Endothelial cell of umbilical vein (primary cell): ENCODE results near the gene NOD1. TPM values are rescaled to one million over a fixed set of nuclear protein-coding genes. Genes with fewer than 3 reads are reported as not detected.

Experiments used
- BruUV-seq: library from RNA; stranded (reverse); fragments of 400-500 nt; replicated peaks from 2 replicates; lab custom pipeline; 2021; lab: Mats Ljungman, UMichigan
- CTCF ChIA-PET: fragments of 300-600, 350-600 bp; sonication (Branson Sonifier 250); formaldehyde crosslinking; loops from one replicate; lab custom pipeline; 2021; ENCODE audit warnings: antibody characterized with exemption, inconsistent platforms; lab: Charles Lee
- POLR2A ChIA-PET: fragments of 300-600, 350-600 bp; sonication (Branson Sonifier 250); formaldehyde crosslinking; loops from one replicate; lab custom pipeline; 2021; ENCODE audit warnings: antibody characterized with exemption, inconsistent platforms; lab: Charles Lee
- DNase-seq: peaks from one replicate; pipeline ENCODE4 v3.0.0-alpha.2; 2011; ENCODE audit warnings: low read depth, low spot score
- FAIRE-seq: peaks from 2 replicates; lab custom pipeline; 2011; peaks lifted over from hg19 to GRCh38; lab: Jason Lieb, UNC
- H2AFZ ChIP-seq: 2 replicates; pipeline ENCODE4 v1.6.0; 2012; ENCODE audit warnings: low read depth, low read length, control low read depth, inconsistent platforms
- H3K27ac ChIP-seq: 2 replicates; pipeline ENCODE4 v1.5.1; 2011; ENCODE audit warnings: low read depth, mild to moderate bottlenecking, control low read depth, low read length, moderate library complexity; ENCODE audit not compliant: insufficient read depth
- H3K27me3 ChIP-seq, 2 experiments: 2 replicates each; pipeline versions ENCODE4 v1.6.0 to v1.6.1; 2011; ENCODE audit warnings: low read length in 2 of 2, mixed read lengths in 1 of 2; ENCODE audit not compliant: control insufficient read depth in 2 of 2, insufficient read depth in 2 of 2
- H3K36me3 ChIP-seq, 2 experiments: 2 replicates in 1 of 2; 3 replicates in 1 of 2; pipeline ENCODE4 v1.5.1; 2011; ENCODE audit warnings: low read length in 2 of 2, mild to moderate bottlenecking in 1 of 2, moderate library complexity in 1 of 2; ENCODE audit not compliant: control insufficient read depth in 2 of 2, insufficient read depth in 2 of 2; ENCODE audit errors: extremely low read depth in 1 of 2
- H3K4me1 ChIP-seq: 3 replicates; pipeline ENCODE4 v1.5.1; 2011; ENCODE audit warnings: mild to moderate bottlenecking, low read length; ENCODE audit not compliant: control insufficient read depth, insufficient read depth; ENCODE audit errors: extremely low read depth
- H3K4me2 ChIP-seq: 2 replicates; pipeline ENCODE4 v1.6.1; 2011; ENCODE audit warnings: low read length, control low read depth, mixed read lengths; ENCODE audit not compliant: insufficient read depth
- H3K4me3 ChIP-seq, 3 experiments: fragments of 200-600 bp in 1 of 3; sonication (generic), shearing (Covaris generic) in 1 of 3; replicated peaks in 1 of 3; 2 replicates each; pipeline ENCODE4 v1.5.1; 2011 to 2016; ENCODE audit warnings: control low read depth in 3 of 3, low read length in 3 of 3, mild to moderate bottlenecking in 2 of 3, inconsistent platforms in 1 of 3, low read depth in 1 of 3, moderate library complexity in 1 of 3; ENCODE audit not compliant: insufficient read depth in 1 of 3
- H3K79me2 ChIP-seq: 2 replicates; pipeline ENCODE4 v1.6.0; 2012; ENCODE audit warnings: low read length, inconsistent platforms; ENCODE audit not compliant: control insufficient read depth, insufficient read depth
- H3K9ac ChIP-seq: replicated peaks from 2 replicates; pipeline ENCODE3; 2011; ENCODE audit warnings: low read length, control low read depth; ENCODE audit not compliant: insufficient read depth; ENCODE audit errors: extremely low read depth
- H3K9me1 ChIP-seq: replicated peaks from 3 replicates; pipeline ENCODE4 v1.6.0; 2011; ENCODE audit warnings: mild to moderate bottlenecking, low read length; ENCODE audit not compliant: control insufficient read depth, insufficient read depth; ENCODE audit errors: extremely low read depth
- H3K9me3 ChIP-seq: replicated peaks from 2 replicates; pipeline ENCODE4 v1.5.1; 2012; ENCODE audit warnings: low read length, inconsistent platforms; ENCODE audit not compliant: control insufficient read depth, insufficient read depth
- H4K20me1 ChIP-seq: replicated peaks from 2 replicates; pipeline ENCODE3; 2011; ENCODE audit warnings: mild to moderate bottlenecking, low read length; ENCODE audit not compliant: control insufficient read depth, insufficient read depth; ENCODE audit errors: extremely low read depth
- CTCF ChIP-seq, 2 donors: IDR thresholded peaks; 1 replicate in 1 of 2; 2 replicates in 1 of 2; pipeline ENCODE4 v1.5.1; 2011; ENCODE audit warnings: low read length in 2 of 2, mild to moderate bottlenecking in 2 of 2, moderate library complexity in 2 of 2, control low read depth in 1 of 2, inconsistent platforms in 1 of 2, low read depth in 1 of 2; ENCODE audit not compliant: insufficient read depth in 1 of 2; ENCODE audit errors: extremely low read depth in 1 of 2
- EZH2 ChIP-seq: IDR thresholded peaks from 2 replicates; pipeline ENCODE4 v1.6.1; 2012; ENCODE audit warnings: borderline replicate concordance, low read depth, mild to moderate bottlenecking, moderate library complexity, low read length, inconsistent platforms; ENCODE audit not compliant: severe bottlenecking
- FOS ChIP-seq: IDR thresholded peaks from 2 replicates; pipeline ENCODE4 v1.6.1; 2011; ENCODE audit warnings: mild to moderate bottlenecking, low read length, moderate library complexity, borderline replicate concordance; ENCODE audit not compliant: insufficient read depth
- GATA2 ChIP-seq: IDR thresholded peaks from 2 replicates; pipeline ENCODE4 v1.7.0; 2011; ENCODE audit warnings: low read depth, mild to moderate bottlenecking, moderate library complexity, mixed read lengths, low read length; ENCODE audit not compliant: insufficient read length, insufficient read depth
- JUN ChIP-seq: IDR thresholded peaks from 2 replicates; pipeline ENCODE4 v1.6.1; 2011; ENCODE audit warnings: borderline replicate concordance, low read depth; ENCODE audit not compliant: insufficient read length, insufficient read depth
- MYC ChIP-seq: IDR thresholded peaks from one replicate; pipeline ENCODE4 v1.6.1; 2011; ENCODE audit warnings: mild to moderate bottlenecking, low read depth, low read length
- POLR2A ChIP-seq: IDR thresholded peaks from 2 replicates; pipeline ENCODE4 v1.6.1; 2012; ENCODE audit warnings: low read depth, mild to moderate bottlenecking, control low read depth, low read length
- POLR2AphosphoS5 ChIP-seq: IDR thresholded peaks from 2 replicates; pipeline ENCODE4 v1.6.1; 2012; ENCODE audit warnings: low read depth, mild to moderate bottlenecking, control low read depth, low read length, moderate library complexity; ENCODE audit not compliant: insufficient read depth
- dilution Hi-C: fragments of 300-500 bp; cut with MboI; formaldehyde crosslinking; loops from one replicate; pipeline ENCODE4 v1.15.0; 2019; ENCODE audit warnings: low sequenced_read_pairs; ENCODE audit not compliant: extremely low pct_ligation_motif_present
- intact Hi-C: fragments of 100-400 bp; cut with micrococcal nuclease; formaldehyde crosslinking; loops from one replicate; pipeline ENCODE4 v1.10.0; 2022
- polyA plus RNA-seq, 4 experiments: library from polyadenylated mRNA; depleted of rRNA in 3 of 4; stranded (reverse) in 3 of 4; unstranded in 1 of 4; fragments of >200 nt; gene quantifications; 2 replicates each; pipeline versions ENCODE4 v1.2.1 to v1.2.3, GENCODE V29; 2011 to 2012; ENCODE audit warnings: missing spikeins in 1 of 4
- total RNA-seq: library from RNA; stranded (reverse); gene quantifications from 2 replicates; pipeline ENCODE4 v1.2.3, GENCODE V29; 2021
- TF ChIP-seq, protein P1 (sequence below): IDR thresholded peaks from 2 replicates; pipeline ENCODE4 v1.6.1; 2011; ENCODE audit not compliant: insufficient read depth, insufficient read length

NOD1 gene
- total and polyA plus RNA-seq, 2 donors (not counting 3 experiments of a cell fraction or from before 2014, with no cell fraction given), result 22.1 to 39.2 TPM

DNA sequence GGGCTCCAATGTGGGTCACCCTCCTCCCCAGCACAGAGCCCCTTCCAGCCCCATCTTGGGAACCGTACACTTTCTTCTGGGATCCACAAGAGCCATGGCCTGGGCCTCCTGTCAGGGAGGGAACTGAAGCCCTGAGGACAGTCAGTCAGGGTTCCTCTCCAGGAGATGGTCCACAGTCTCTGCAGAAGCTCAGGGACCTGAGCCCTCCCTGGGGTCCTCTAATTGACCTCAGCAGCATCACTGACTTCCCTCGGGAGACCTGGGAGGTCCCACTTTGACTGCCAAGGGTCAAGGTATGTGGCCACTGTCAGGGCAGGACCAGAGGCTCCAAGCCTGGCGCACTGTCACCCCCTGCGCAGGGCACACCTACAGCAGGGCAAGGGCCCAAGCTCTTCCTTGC lies 32.3 kb downstream of the NOD1 start:
- Histone ChIP-seq H3K27ac (no peak overlapping the region), H2AFZ (no peak overlapping the region), H3K4me2 (no peak overlapping the region), H3K4me1 (no peaks in the 10 kb centered on the region), H3K4me3 (no peak overlapping the region), H3K79me2 (no peaks in the 10 kb centered on the region), H3K9ac (no peak overlapping the region), H3K9me1 (no peaks in the 10 kb centered on the region), H3K36me3 (peaks cover 10 to 49% of the 10 kb centered on the region in 2 experiments), H4K20me1 (no peaks in the 10 kb centered on the region), H3K27me3 (no peaks in the 10 kb centered on the region), H3K9me3 (no peaks in the 10 kb centered on the region)
- intact Hi-C loops (no loop called here), dilution Hi-C loops (no loop called here)
- FAIRE-seq, result no peak
- DNase-seq, result no peak
- ChIA-PET POLR2A (no interaction called here), CTCF (no interaction called here)
- no TSS peak for BruUV-seq
- no peak for TF ChIP-seq EZH2
- no peak for TF ChIP-seq POLR2AphosphoS5
- TF ChIP-seq, protein P1, sequence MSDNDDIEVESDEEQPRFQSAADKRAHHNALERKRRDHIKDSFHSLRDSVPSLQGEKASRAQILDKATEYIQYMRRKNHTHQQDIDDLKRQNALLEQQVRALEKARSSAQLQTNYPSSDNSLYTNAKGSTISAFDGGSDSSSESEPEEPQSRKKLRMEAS, result no peak
- TF ChIP-seq POLR2A, result no peak
- no peak for TF ChIP-seq JUN
- no peak for TF ChIP-seq MYC
- no peak for TF ChIP-seq FOS
- TF ChIP-seq GATA2, result no peak
- TF ChIP-seq CTCF (IDR thresholded peaks at IDR 0.05; ENCODE audit: extremely low read depth in 1 of 2, insufficient read depth in 1 of 2, low read depth in 1 of 2, low read length in 2 of 2), result no peak
